HG03103 (cell line): ENCODE measurements around the gene COQ9.
A peak's percentile ranks its signal among the peaks of the same experiment; 100 is the strongest.
"Not testable (repeated sequence)": the region's sequence is repeated elsewhere in the genome, so short reads cannot be mapped to it uniquely, and the experiment has no call there.

Source experiments
- ATAC-seq: cut with Tn5 transposase; IDR thresholded peaks from one replicate; pipeline ENCODE4 v1.9.1; 2021; ENCODE audit warnings: low read depth; ENCODE audit not compliant: unreplicated experiment

COQ9 gene, protein sequence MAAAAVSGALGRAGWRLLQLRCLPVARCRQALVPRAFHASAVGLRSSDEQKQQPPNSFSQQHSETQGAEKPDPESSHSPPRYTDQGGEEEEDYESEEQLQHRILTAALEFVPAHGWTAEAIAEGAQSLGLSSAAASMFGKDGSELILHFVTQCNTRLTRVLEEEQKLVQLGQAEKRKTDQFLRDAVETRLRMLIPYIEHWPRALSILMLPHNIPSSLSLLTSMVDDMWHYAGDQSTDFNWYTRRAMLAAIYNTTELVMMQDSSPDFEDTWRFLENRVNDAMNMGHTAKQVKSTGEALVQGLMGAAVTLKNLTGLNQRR

GRCh38 chr16:57447186-57447962 lies at the start of gene COQ9, which contains the start of gene CIAPIN1:
COQ9 (plus strand) TSS chr16:57447479; CDS start chr16:57447506, 27 bp downstream.
CIAPIN1 (minus strand) TSS chr16:57447385; CDS start chr16:57440928, 6,457 bp downstream.
- ATAC-seq = peak; percentile 97

- ATAC-seq = not testable (repeated sequence)
Observed at GRCh38 chr16:57397493-57397892, 49.8 kb upstream of the COQ9 start.

DNA sequence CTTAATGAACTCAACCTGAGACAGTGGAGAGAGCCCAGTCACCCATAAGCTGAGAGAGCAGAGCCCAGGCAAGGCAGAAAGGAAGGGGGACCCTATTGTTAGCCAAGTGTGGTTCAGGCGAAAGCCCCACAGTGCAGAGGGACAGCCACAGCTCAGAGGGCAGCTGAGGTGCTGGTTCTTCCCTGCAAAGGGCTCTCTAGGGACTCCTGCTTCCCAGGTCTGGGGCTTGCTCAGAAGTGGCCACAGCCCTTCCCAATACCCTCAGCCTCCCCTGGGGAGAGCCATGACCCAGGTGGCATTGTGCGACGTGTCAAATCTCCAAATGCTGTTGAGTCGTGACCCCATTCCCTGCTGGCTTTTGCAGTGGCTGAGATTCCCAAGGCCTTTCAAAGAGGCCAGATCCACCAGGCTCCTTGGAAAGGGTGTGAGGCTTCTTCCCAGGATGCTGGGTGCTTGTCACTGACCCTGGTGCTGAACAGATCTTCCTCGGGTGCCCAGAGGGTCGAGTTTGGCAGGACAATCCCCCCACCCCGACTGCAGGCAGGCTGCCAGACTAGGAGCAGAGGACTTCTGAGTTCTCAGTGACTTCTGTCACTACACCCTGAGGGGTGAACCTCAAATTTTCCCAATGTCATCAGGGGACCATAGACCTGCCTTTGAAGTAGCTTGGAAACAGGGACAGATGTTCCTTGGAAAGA lies 45.2 kb upstream of the COQ9 start:
- no peak for ATAC-seq

DNA sequence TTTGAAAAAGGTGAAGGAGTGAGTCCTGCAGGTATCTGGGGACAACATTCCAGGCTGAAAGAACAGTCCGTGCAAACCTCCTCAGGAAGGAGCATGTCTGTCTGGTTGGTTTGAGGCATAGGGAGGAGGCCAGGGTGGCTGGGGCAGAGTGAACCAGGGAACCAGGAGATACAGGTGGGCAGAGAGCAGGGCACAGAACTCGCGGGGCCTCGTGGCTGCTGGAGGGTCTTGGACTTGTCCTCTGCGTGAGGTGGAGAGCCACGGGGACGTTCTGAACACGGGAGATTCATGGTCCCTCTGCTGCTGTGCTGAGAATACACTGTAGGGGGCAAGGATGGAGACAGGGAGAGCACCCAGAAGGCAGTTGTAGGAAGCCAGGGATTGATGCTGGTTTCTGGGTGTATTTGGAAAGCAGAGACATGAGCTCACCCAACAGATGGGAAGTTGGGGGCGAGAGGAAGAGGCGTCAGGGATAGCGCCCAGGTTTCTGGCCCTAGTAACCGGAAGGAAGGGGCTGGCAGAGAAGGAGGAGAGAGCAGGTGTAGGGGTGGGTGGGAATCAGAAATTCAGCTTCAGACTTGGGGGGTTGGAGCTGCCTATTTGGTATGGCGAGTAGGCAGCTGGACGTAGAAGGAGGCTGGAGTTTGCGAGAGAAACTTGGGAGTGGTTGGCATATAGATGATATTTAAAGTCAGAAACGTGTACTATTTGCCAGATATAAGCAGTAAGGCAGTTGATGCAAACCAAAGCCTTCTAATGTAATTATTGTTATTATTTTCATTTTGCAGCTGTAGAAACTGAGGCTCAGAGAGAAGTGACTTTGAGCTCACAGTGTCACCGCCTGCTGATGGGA lies 43.1 kb upstream of the COQ9 start, which contains the start of gene CCL17:
TSS of gene CCL17 (plus strand) at position 803 of the 853 bp plus-strand sequence. CDS start 9,166 bp downstream, outside the sequence.
- no peak for ATAC-seq

GRCh38 chr16:57405097-57405496 lies 42.2 kb upstream of the COQ9 start:
- no peak for ATAC-seq

DNA sequence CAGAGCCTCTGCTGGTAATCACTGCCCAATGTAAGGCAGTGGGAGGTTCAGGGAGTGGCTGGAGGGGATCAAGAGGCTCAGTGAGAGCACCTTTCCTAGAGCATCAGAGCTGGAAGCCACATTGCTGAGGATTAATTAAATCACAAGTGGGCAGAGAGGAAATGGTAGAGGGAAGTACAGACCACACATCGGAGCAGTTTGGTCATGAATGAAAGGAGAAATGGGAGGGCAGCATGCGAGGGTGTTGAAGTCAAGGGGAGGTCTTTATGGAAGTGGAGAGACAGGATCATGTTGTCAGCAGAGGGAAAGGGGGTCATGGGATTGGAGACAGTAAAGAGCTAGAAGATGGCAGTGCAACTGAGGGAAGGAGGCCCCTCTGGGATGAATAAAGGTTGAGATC lies 40.4 kb upstream of the COQ9 start:
- no peak for ATAC-seq

DNA sequence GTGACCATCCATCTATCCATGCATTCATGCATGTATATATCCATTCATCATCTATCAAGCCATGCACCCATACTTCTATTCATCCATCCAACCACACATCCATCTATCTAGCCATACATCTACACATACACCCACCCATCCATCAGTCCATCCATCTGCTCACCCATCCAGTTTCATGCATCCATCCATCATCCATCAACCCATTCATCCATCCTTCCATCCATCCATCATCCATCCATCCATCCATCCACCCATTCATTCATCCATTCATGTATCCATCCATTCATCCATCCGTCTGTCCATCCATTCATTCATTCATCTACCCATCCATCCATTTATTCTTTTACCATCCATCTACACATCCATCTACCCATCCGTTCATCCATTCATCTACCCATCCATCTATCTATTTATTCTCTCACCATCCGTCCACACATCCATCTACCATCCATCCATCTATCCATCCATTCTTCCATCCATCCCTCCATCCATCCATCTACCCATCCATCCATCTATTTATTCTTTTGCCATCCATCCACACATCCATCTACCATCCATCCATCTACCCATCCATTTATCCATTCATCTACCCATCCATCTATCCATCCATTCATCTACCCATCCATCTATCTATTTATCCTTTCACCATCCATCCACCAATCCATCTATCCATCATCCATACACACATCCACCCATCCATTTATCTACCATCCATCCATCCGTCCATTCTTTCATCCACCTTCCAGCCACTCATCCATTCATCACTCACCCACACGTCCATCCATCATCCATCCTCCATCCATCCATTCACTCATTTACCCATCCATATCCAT lies 39.5 kb upstream of the COQ9 start:
- no peak for ATAC-seq

- no peak for ATAC-seq
Observed at GRCh38 chr16:57409065-57409464, 38.2 kb upstream of the COQ9 start.

GRCh38 chr16:57409870-57410587 lies 37.2 kb upstream of the COQ9 start:
- no peak for ATAC-seq

- no peak for ATAC-seq
Observed at GRCh38 chr16:57411362-57411976, 35.8 kb upstream of the COQ9 start.

GRCh38 chr16:57412584-57412983 lies 34.7 kb upstream of the COQ9 start:
- ATAC-seq = no peak

DNA sequence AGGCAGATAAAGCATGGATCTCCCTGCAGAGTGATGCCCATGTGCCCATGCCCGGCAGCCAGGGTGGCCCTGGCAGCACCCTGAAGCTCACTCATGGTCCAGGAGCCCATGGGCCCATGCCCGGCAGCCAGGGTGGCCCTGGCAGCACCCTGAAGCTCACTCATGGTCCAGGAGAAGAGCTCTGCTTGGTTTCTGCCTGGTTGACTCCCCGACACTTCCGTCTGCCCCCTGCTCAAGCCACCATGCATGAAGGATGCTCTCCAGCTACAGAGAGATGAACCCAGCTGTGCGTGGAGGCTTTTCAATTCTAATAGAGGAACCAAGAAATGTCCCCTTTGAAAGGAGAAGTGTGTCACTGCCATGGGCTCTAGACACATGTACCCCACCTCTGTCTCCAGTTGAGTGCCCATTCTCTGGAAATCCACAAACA lies 34.0 kb upstream of the COQ9 start:
- peak; percentile 73 for ATAC-seq

DNA sequence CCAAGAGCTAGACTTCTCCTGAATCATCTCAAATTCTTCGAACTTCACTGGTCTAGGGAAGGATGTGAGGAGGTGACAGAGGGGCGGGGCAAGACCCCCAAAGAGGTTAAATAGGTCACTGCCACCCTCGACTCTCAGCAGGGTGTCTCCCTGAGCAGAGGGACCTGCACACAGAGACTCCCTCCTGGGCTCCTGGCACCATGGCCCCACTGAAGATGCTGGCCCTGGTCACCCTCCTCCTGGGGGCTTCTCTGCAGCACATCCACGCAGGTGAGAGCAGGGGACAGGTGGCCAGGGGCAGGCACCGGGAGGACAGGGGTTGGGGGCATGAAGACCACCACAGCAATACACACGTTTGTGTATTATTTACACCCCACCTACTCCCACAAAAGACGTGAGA lies 33.5 kb upstream of the COQ9 start:
- no peak for ATAC-seq

DNA sequence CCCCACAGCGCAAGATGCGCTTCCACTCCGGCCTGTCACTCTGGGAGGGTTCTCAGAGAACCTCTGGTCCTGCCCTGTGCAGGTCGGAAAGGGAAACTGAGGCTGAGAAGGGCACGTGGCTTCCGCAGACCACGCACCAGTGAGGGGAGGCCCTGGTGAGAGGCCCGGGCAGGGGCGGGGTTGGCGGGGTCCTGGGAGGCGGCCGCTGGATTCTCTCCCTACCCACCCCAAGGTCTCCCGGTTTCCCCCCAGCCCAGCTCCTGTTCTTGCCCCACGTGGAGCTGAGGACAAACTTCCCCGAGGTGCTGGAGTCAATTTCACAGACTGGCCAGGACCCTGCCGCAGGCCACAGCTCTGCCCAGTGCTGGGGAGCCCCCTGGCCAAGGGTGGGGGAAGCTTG lies 31.2 kb upstream of the COQ9 start:
- no peak for ATAC-seq

DNA sequence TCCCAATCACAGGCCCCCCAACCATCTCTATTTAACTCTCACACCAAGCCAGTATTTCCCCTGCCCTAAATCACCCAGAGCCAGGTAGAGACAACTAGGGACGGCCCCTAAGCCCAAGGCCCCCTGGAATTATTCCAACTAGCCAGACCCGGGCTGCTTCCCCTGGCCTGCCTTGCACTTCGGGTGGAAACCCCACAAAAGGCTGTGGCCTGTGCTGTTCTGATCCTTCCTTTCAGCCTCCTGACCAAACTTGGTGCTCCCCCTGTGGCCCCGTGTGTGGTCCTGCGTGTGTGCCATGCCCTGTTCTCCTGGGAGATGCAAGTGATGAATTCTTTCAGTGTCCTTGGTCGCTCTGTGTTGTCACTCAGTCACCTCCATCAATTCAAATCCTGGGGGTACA lies 27.8 kb upstream of the COQ9 start:
- ATAC-seq = no peak

DNA sequence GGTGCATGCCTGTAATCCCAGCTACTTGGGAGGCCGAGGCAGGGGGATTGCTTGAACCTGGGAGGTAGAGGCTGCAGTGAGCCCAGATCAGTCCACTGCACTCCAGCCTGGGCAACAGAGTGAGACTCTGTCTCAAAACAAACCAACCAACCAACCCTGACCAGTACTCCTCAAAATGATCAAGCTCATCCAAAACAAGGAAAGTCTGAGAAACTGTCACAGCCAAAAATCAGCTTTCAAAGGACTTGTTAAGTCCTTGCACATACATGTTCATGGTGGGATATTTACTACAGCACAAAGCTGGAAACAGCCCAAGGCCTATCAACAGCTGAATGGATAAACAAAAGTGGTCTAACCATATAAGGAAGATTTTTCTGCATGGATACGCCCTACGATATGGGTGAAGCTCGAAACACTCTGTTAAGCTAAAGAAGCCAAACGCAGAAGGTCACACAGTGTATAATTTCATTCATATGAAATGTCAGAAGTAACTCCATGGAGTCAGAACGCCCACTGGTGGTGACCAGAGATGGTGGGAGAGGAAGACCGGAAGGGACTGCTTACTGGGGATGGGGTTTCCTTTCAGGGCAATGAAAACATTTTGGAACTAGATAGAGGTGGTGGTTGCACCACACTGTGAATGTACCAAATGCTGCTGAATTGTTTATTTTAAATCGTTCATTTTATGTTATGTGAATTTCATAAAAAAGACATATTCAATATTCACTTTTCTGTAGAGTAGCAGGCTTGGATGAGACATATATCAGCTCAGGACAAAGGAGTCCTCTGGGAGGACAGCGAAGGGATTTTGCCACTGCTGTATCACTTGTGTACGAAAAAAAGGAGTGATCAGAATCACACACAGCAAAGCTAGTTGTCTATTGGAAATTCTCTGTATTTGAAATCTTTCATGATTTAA lies 25.0 kb upstream of the COQ9 start:
- ATAC-seq = no peak

- no peak for ATAC-seq
Observed at GRCh38 chr16:57423152-57423551, 24.1 kb upstream of the COQ9 start.
